ENCODE results near the gene C10orf95.

The C10orf95 gene

GRCh38 chr10:102491136-102491535 lies 39.8 kb upstream of the C10orf95 start:
- TF ChIP-seq CTCF (IDR thresholded peaks at IDR 0.05; ENCODE audit: insufficient read depth, missing control alignments), result no peak
- DNase-seq (ENCODE audit: insufficient read length, low spot score), result no peak
- no peak for FAIRE-seq

GRCh38 chr10:102485093-102485784 lies 33.9 kb upstream of the C10orf95 start:
- FAIRE-seq, result no peak
- DNase-seq (ENCODE audit: insufficient read length, low spot score), result no peak
- TF ChIP-seq CTCF (IDR thresholded peaks at IDR 0.05; ENCODE audit: insufficient read depth, missing control alignments), result no peak

DNA sequence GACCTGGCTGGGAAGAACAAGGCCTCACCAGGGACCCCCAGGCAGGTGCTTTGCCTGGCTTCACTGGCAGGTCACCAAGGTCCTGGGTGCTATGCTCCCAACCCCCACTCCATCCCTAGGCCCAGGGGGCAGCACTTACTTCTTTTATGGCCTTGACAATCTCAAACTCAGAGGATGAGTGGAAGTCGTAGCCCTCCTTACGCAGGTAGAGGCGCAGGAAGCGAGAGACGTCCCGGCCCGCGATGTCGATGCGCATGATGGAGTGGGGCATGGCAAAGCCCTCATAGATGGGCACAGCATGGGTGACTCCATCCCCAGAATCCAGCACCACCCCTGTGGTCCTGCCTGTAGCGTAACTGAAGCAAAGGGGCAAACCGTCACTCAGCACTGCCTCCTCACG lies 32.7 kb upstream of the C10orf95 start:
- FAIRE-seq, result no peak
- no peak for TF ChIP-seq CTCF (IDR thresholded peaks at IDR 0.05; ENCODE audit: insufficient read depth, missing control alignments)
- DNase-seq (ENCODE audit: insufficient read length, low spot score), result no peak

- no peak for TF ChIP-seq CTCF (IDR thresholded peaks at IDR 0.05; ENCODE audit: insufficient read depth, missing control alignments)
- no peak for FAIRE-seq
- no peak for DNase-seq (ENCODE audit: insufficient read length, low spot score)
These were observed 29.1 kb upstream of the C10orf95 start for GRCh38 chr10:102480396-102480795.

GRCh38 chr10:102479651-102480050 lies 28.3 kb upstream of the C10orf95 start:
- no peak for FAIRE-seq
- TF ChIP-seq CTCF (IDR thresholded peaks at IDR 0.05; ENCODE audit: insufficient read depth, missing control alignments), result no peak
- no peak for DNase-seq (ENCODE audit: insufficient read length, low spot score)

GRCh38 chr10:102476466-102477141 lies 25.3 kb upstream of the C10orf95 start:
- FAIRE-seq, result no peak

More at GRCh38 chr10:102476466-102477141, 25.3 kb upstream of the C10orf95 start:
- DNase-seq (ENCODE audit: insufficient read length, low spot score), result no peak
- no peak for TF ChIP-seq CTCF (IDR thresholded peaks at IDR 0.05; ENCODE audit: insufficient read depth, missing control alignments)

Data from D721Med (cell line).